ENCODE measurements around the gene XRN2. TPM values are rescaled to one million over a fixed set of nuclear protein-coding genes. Genes with fewer than 3 reads are reported as not detected.

XRN2 gene
- total and polyA plus RNA-seq, 2 of the 13 experiments (the other 11 are each of a cell fraction or from before 2014, with no cell fraction given) = 90.3 to 171 TPM

DNA sequence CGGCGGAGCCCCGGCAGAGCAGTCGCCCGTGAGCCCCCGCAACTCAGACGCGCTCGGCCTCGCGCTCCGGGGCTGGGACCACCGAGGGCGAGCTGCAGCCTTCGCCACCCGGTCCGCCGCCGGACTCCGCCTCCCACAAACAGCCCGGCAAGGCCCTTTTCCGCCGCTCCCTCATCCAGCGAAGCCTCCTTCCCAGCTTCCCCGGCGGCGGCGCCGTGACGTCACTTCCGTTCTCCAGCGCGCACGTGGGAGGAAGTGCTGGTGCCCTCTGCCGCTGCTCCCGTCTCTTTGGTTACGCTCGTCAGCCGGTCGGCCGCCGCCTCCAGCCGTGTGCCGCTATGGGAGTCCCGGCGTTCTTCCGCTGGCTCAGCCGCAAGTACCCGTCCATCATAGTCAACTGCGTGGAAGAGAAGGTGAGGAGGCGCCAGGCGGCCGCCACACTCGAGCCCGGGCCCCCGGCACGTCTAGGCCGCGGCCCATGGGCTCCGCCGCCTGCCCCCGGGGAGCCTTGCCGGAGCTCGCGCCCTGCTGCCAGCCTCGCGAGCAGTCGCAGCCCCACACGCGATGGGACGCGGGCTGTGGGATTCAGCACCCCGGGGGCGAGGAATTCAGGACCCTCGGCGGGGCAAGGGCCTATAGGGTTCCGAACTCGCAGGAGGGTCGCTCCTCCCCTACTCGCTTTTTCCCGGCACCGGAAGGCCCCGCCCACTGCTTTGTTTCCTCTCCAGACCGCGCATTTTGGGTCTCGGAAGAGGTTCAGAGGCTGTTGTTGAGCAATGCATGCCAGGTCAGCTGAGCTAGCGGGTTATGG lies at the start of gene XRN2 (continued):
- TF ChIP-seq, protein P1, sequence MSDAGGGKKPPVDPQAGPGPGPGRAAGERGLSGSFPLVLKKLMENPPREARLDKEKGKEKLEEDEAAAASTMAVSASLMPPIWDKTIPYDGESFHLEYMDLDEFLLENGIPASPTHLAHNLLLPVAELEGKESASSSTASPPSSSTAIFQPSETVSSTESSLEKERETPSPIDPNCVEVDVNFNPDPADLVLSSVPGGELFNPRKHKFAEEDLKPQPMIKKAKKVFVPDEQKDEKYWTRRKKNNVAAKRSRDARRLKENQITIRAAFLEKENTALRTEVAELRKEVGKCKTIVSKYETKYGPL (CRISPR knock-in tag; IDR thresholded peaks at IDR 0.05) = peak; percentile 43
- TF ChIP-seq ZNF605 (CRISPR knock-in tag; IDR thresholded peaks at IDR 0.05) (peak; percentile 90; the same call in 1 of the 2 replicates), ZNF7 (CRISPR knock-in tag; IDR thresholded peaks at IDR 0.05) (no peak; the same call in 1 of the 2 replicates), TSC22D2 (CRISPR knock-in tag; IDR thresholded peaks at IDR 0.05; ENCODE audit: borderline replicate concordance) (peak; percentile 93; the same call in 1 of the 2 replicates), SRSF4 (IDR thresholded peaks at IDR 0.05; ENCODE audit: low read depth, low read length, poor library complexity, severe bottlenecking) (no peak), ZNF430 (CRISPR knock-in tag; IDR thresholded peaks at IDR 0.05) (peak; percentile 98), NCOA5 (CRISPR knock-in tag; IDR thresholded peaks at IDR 0.05) (0 out of 2 replicates have a peak, but pooled peaks have one; percentile 70), ZNF350 (CRISPR knock-in tag; IDR thresholded peaks at IDR 0.05; ENCODE audit: borderline replicate concordance, low read depth) (peak; percentile 26), PITX1 (CRISPR knock-in tag; IDR thresholded peaks at IDR 0.05) (no peak; the same call in 1 of the 2 replicates), HOXA7 (CRISPR knock-in tag; IDR thresholded peaks at IDR 0.05) (peak; percentile 70; the same call in 1 of the 2 replicates), ZNF629 (CRISPR knock-in tag; conservative IDR thresholded peaks at IDR 0.05) (peak; percentile 38), NR2F1 (CRISPR knock-in tag; IDR thresholded peaks at IDR 0.05) (peak; percentile 28 to 61; a peak in 3 of 4 replicates), SMYD3 (CRISPR knock-in tag; IDR thresholded peaks at IDR 0.05) (no peak; the same call in 1 of the 2 replicates), SNAPC2 (CRISPR knock-in tag; IDR thresholded peaks at IDR 0.05) (peak; percentile 31; the same call in 1 of the 2 replicates), TGIF2 (CRISPR knock-in tag; IDR thresholded peaks at IDR 0.05) (peak; percentile 99)
- TF ChIP-seq, protein P2, sequence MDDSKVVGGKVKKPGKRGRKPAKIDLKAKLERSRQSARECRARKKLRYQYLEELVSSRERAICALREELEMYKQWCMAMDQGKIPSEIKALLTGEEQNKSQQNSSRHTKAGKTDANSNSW (CRISPR knock-in tag; IDR thresholded peaks at IDR 0.05; ENCODE audit: borderline replicate concordance) = peak; percentile 77; the same call in 1 of the 2 replicates
- TF ChIP-seq, protein P3, sequence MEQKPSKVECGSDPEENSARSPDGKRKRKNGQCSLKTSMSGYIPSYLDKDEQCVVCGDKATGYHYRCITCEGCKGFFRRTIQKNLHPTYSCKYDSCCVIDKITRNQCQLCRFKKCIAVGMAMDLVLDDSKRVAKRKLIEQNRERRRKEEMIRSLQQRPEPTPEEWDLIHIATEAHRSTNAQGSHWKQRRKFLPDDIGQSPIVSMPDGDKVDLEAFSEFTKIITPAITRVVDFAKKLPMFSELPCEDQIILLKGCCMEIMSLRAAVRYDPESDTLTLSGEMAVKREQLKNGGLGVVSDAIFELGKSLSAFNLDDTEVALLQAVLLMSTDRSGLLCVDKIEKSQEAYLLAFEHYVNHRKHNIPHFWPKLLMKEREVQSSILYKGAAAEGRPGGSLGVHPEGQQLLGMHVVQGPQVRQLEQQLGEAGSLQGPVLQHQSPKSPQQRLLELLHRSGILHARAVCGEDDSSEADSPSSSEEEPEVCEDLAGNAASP (CRISPR knock-in tag; IDR thresholded peaks at IDR 0.05; ENCODE audit: borderline replicate concordance) = peak; percentile 74
- TF ChIP-seq, protein P4, sequence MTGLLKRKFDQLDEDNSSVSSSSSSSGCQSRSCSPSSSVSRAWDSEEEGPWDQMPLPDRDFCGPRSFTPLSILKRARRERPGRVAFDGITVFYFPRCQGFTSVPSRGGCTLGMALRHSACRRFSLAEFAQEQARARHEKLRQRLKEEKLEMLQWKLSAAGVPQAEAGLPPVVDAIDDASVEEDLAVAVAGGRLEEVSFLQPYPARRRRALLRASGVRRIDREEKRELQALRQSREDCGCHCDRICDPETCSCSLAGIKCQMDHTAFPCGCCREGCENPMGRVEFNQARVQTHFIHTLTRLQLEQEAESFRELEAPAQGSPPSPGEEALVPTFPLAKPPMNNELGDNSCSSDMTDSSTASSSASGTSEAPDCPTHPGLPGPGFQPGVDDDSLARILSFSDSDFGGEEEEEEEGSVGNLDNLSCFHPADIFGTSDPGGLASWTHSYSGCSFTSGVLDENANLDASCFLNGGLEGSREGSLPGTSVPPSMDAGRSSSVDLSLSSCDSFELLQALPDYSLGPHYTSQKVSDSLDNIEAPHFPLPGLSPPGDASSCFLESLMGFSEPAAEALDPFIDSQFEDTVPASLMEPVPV (CRISPR knock-in tag; IDR thresholded peaks at IDR 0.05) = peak; percentile 71
- TF ChIP-seq, protein P5, sequence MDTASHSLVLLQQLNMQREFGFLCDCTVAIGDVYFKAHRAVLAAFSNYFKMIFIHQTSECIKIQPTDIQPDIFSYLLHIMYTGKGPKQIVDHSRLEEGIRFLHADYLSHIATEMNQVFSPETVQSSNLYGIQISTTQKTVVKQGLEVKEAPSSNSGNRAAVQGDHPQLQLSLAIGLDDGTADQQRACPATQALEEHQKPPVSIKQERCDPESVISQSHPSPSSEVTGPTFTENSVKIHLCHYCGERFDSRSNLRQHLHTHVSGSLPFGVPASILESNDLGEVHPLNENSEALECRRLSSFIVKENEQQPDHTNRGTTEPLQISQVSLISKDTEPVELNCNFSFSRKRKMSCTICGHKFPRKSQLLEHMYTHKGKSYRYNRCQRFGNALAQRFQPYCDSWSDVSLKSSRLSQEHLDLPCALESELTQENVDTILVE (CRISPR knock-in tag; IDR thresholded peaks at IDR 0.05) = peak; percentile 59
- TF ChIP-seq, protein P6, sequence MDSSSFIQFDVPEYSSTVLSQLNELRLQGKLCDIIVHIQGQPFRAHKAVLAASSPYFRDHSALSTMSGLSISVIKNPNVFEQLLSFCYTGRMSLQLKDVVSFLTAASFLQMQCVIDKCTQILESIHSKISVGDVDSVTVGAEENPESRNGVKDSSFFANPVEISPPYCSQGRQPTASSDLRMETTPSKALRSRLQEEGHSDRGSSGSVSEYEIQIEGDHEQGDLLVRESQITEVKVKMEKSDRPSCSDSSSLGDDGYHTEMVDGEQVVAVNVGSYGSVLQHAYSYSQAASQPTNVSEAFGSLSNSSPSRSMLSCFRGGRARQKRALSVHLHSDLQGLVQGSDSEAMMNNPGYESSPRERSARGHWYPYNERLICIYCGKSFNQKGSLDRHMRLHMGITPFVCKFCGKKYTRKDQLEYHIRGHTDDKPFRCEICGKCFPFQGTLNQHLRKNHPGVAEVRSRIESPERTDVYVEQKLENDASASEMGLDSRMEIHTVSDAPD (CRISPR knock-in tag; IDR thresholded peaks at IDR 0.05) = peak; percentile 84; the same call in 1 of the 2 replicates
- TF ChIP-seq, protein P7, sequence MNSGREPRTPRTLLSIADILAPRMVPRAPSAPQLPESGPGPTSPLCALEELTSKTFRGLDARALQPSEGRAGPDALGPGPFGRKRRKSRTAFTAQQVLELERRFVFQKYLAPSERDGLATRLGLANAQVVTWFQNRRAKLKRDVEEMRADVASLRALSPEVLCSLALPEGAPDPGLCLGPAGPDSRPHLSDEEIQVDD (CRISPR knock-in tag; IDR thresholded peaks at IDR 0.05; ENCODE audit: borderline replicate concordance) = peak; percentile 78; the same call in 1 of the 2 replicates

All from HepG2 (cell line).